Breast epithelium (tissue), 3 donors: ENCODE measurements around the gene TFPI.

Experiments
- POLR2A ChIP-seq: fragments of 450-650 bp; IDR thresholded peaks from one replicate; pipeline ENCODE4 v1.6.1; 2016; ENCODE audit warnings: antibody characterized with exemption, mild to moderate bottlenecking, moderate library complexity
- POLR2AphosphoS5 ChIP-seq, 3 donors: sonication (generic); formaldehyde crosslinking; IDR thresholded peaks; one replicate each; pipeline ENCODE4 v1.6.1; 2017; ENCODE audit warnings: antibody characterized with exemption in 3 of 3
- TF ChIP-seq, protein P1 (sequence below), 3 donors: fragments of 450-650 bp; IDR thresholded peaks; one replicate each; pipeline ENCODE4 v1.5.1; 2016 to 2017; ENCODE audit warnings: antibody characterized with exemption in 3 of 3, mild to moderate bottlenecking in 3 of 3, moderate library complexity in 3 of 3

DNA sequence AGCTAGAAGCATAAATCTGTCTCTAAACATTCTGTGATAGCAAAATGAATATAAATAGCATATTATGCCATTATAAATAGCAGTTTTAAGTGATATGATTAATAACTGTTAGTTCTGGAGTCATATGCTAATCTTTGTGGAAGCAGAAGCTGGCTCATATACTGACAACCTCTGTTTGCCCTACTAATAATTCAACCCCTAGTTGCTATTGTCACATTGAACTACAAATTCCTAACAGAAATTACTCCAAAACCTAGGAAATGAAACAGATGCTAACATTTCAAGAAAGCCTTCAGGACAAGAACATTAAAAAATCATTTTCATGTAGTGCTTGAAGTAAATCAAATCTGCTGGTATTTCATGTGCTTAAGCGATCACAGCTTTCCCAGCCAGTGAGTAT is 134.4 kb downstream of the TFPI start:
- TF ChIP-seq, protein P1, sequence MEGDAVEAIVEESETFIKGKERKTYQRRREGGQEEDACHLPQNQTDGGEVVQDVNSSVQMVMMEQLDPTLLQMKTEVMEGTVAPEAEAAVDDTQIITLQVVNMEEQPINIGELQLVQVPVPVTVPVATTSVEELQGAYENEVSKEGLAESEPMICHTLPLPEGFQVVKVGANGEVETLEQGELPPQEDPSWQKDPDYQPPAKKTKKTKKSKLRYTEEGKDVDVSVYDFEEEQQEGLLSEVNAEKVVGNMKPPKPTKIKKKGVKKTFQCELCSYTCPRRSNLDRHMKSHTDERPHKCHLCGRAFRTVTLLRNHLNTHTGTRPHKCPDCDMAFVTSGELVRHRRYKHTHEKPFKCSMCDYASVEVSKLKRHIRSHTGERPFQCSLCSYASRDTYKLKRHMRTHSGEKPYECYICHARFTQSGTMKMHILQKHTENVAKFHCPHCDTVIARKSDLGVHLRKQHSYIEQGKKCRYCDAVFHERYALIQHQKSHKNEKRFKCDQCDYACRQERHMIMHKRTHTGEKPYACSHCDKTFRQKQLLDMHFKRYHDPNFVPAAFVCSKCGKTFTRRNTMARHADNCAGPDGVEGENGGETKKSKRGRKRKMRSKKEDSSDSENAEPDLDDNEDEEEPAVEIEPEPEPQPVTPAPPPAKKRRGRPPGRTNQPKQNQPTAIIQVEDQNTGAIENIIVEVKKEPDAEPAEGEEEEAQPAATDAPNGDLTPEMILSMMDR (IDR thresholded peaks at IDR 0.05) = no peak
- TF ChIP-seq POLR2AphosphoS5 (IDR thresholded peaks at IDR 0.05) (no peak), POLR2A (no peak)
